OCI-LY1 (cell line): Measurements from ENCODE around the gene RPL36AL.
"Not testable (repeated sequence)": the region's sequence is repeated elsewhere in the genome, so short reads cannot be mapped to it uniquely, and the experiment has no call there.

Experiments used
- H2AFZ ChIP-seq: fragments of 200-600 bp; sonication (generic), shearing (Covaris generic); 2 replicates; pipeline ENCODE4 v1.6.0; 2014; ENCODE audit warnings: antibody characterized with exemption, mild to moderate bottlenecking, low read length
- H3F3A ChIP-seq: fragments of 200-600 bp; sonication (generic), shearing (Covaris generic); 2 replicates; pipeline ENCODE4 v1.6.0; 2014; ENCODE audit warnings: mild to moderate bottlenecking, antibody characterized with exemption, low read length, moderate library complexity; ENCODE audit not compliant: insufficient read depth
- H3K27ac ChIP-seq: fragments of 200-600 bp; sonication (generic); 2 replicates; pipeline ENCODE4 v1.5.1; 2014; ENCODE audit warnings: low read length, mixed run types, mild to moderate bottlenecking, low read depth; ENCODE audit not compliant: poor library complexity, severe bottlenecking
- H3K27me3 ChIP-seq: fragments of 200-600 bp; sonication (generic); 2 replicates; pipeline ENCODE4 v1.6.0; 2014; ENCODE audit warnings: antibody characterized with exemption, mild to moderate bottlenecking, low read length, moderate library complexity; ENCODE audit not compliant: insufficient read depth
- H3K36me3 ChIP-seq: fragments of 200-600 bp; sonication (generic); 2 replicates; pipeline ENCODE4 v1.6.1; 2014; ENCODE audit warnings: mild to moderate bottlenecking, antibody characterized with exemption, low read length, moderate library complexity, mixed read lengths; ENCODE audit not compliant: insufficient read depth
- H3K4me1 ChIP-seq: fragments of 200-600 bp; sonication (generic); 2 replicates; pipeline ENCODE4 v1.5.1; 2014; ENCODE audit warnings: mild to moderate bottlenecking, low read length, moderate library complexity; ENCODE audit not compliant: insufficient read depth, severe bottlenecking
- H3K4me2 ChIP-seq: fragments of 200-600 bp; sonication (generic), shearing (Covaris generic); 2 replicates; pipeline ENCODE4 v1.6.1; 2014; ENCODE audit warnings: low read length
- H3K4me3 ChIP-seq: fragments of 200-600 bp; sonication (generic); 2 replicates; pipeline ENCODE4 v1.5.1; 2014; ENCODE audit warnings: low read length, low read depth, mild to moderate bottlenecking, mixed read lengths; ENCODE audit not compliant: poor library complexity, severe bottlenecking
- H3K79me2 ChIP-seq: fragments of 200-600 bp; shearing (Covaris generic); 2 replicates; pipeline ENCODE4 v1.6.1; 2016; ENCODE audit warnings: mixed run types, low read length, mixed read lengths; ENCODE audit not compliant: insufficient read depth
- H3K9ac ChIP-seq: fragments of 200-600 bp; sonication (generic), shearing (Covaris generic); 2 replicates; pipeline ENCODE4 v1.6.1; 2014; ENCODE audit warnings: mild to moderate bottlenecking, low read length, mixed read lengths
- H3K9me2 ChIP-seq: fragments of 200-600 bp; sonication (generic), shearing (Covaris generic); 2 replicates; pipeline ENCODE4 v1.6.1; 2014; ENCODE audit warnings: low read depth, mild to moderate bottlenecking, low read length, mixed read lengths
- H3K9me3 ChIP-seq: fragments of 200-600 bp; shearing (Covaris generic); 2 replicates; pipeline ENCODE4 v1.6.1; 2014; ENCODE audit warnings: low read length, mixed read lengths
- H4K20me1 ChIP-seq: fragments of 200-600 bp; sonication (generic), shearing (Covaris generic); 2 replicates; pipeline ENCODE4 v1.6.0; 2016; ENCODE audit warnings: mild to moderate bottlenecking, low read length; ENCODE audit not compliant: insufficient read depth
- CTCF ChIP-seq: fragments of 200-600 bp; sonication (generic), shearing (Covaris generic); IDR thresholded peaks from 2 replicates; pipeline ENCODE4 v1.5.1; 2017; ENCODE audit warnings: mild to moderate bottlenecking, antibody characterized with exemption, low read length, moderate library complexity, mixed read lengths
- EZH2 ChIP-seq: fragments of 200-600 bp; sonication (generic), shearing (Covaris generic); IDR thresholded peaks from 2 replicates; pipeline ENCODE4 v1.8.0; 2017; ENCODE audit warnings: borderline replicate concordance, mixed run types, mild to moderate bottlenecking, antibody characterized with exemption, low read length, moderate library complexity, mixed read lengths

Gene RPL36AL

GRCh38 chr14:49620182-49621113 lies at the start of gene RPL36AL, which contains the start of gene MGAT2:
Gene RPL36AL (minus strand): TSS chr14:49620626. CDS start chr14:49619104, 1,522 bp downstream.
Gene MGAT2 (plus strand): TSS chr14:49620799. CDS start chr14:49621269, 470 bp downstream.
- no peaks in the 10 kb centered on the region for H3K27me3 ChIP-seq
- peak within 1 kb of the TSS; percentile 85 for H3K27ac ChIP-seq
- H3K9me3 ChIP-seq, result no peaks in the 10 kb centered on the region
- H3K4me3 ChIP-seq, result peak within 1 kb of the TSS; percentile 85
- peaks cover 48% of the 10 kb centered on the region for H3K4me1 ChIP-seq
- H3K36me3 ChIP-seq, result peaks cover 59% of the 10 kb centered on the region
- no peaks in the 10 kb centered on the region for H3K9me2 ChIP-seq
- H4K20me1 ChIP-seq, result no peaks in the 10 kb centered on the region
- TF ChIP-seq EZH2 (no peak), CTCF (peak; percentile 46; the same call in 1 of the 2 replicates)
- no peak within 1 kb of the TSS for H2AFZ ChIP-seq
- peaks cover 55% of the 10 kb centered on the region for H3K79me2 ChIP-seq
- peak within 1 kb of the TSS; percentile 94 for H3K4me2 ChIP-seq
- peak within 1 kb of the TSS; percentile 91 for H3K9ac ChIP-seq
- peaks cover 9% of the 10 kb centered on the region; the same call in 1 of the 2 replicates for H3F3A ChIP-seq

- TF ChIP-seq CTCF (no peak), EZH2 (no peak)
- Histone ChIP-seq H2AFZ (no peak overlapping the region), H3K27ac (no peak overlapping the region), H3K4me3 (no peak overlapping the region), H3K9me3 (no peaks in the 10 kb centered on the region), H3K4me2 (no peak overlapping the region), H3K9ac (no peak overlapping the region), H3K36me3 (peaks cover 29% of the 10 kb centered on the region), H4K20me1 (no peaks in the 10 kb centered on the region), H3K79me2 (no peaks in the 10 kb centered on the region), H3K27me3 (no peaks in the 10 kb centered on the region), H3K4me1 (no peaks in the 10 kb centered on the region), H3K9me2 (no peaks in the 10 kb centered on the region), H3F3A (no peaks in the 10 kb centered on the region)
Observed at GRCh38 chr14:49659526-49660455, 39.4 kb upstream of the RPL36AL start.

GRCh38 chr14:49657500-49657899 lies 37.1 kb upstream of the RPL36AL start:
- not testable (repeated sequence) for H3K9me2 ChIP-seq, H3K9ac ChIP-seq, H3K4me1 ChIP-seq, H3K27ac ChIP-seq, H3F3A ChIP-seq, H3K9me3 ChIP-seq, H3K79me2 ChIP-seq, H3K27me3 ChIP-seq, H2AFZ ChIP-seq, H4K20me1 ChIP-seq, H3K4me3 ChIP-seq, H3K4me2 ChIP-seq
- H3K36me3 ChIP-seq, result peaks cover 29% of the 10 kb centered on the region
